Activated naive CD8-positive, alpha-beta T cell treated with anti-CD3 and anti-CD28 coated beads, Interleukin-2, amount 50 U/mL, for 24 hours (primary cell): Measurements from ENCODE around the gene CEBPG.

ENCODE experiments used
- ATAC-seq: fragments of 150-1000 bp; cut with Tn5 transposase; one replicate; pipeline ENCODE4 v1.10.0; 2021
- DNase-seq: peaks from one replicate; pipeline ENCODE4 v3.0.0; 2021
- H3K27ac Mint-ChIP-seq: one replicate; pipeline ENCODE4 v1.8.0; 2021; ENCODE audit warnings: mild to moderate bottlenecking, mixed read lengths
- H3K27me3 Mint-ChIP-seq: one replicate; pipeline ENCODE4 v1.8.0; 2021; ENCODE audit warnings: mixed read lengths
- H3K36me3 Mint-ChIP-seq: one replicate; pipeline ENCODE4 v1.8.0; 2021; ENCODE audit warnings: low read depth, mixed read lengths
- H3K4me1 Mint-ChIP-seq: one replicate; pipeline ENCODE4 v1.8.0; 2021; ENCODE audit warnings: mixed read lengths
- H3K4me3 Mint-ChIP-seq: one replicate; pipeline ENCODE4 v1.8.0; 2021; ENCODE audit warnings: mild to moderate bottlenecking, moderate library complexity, mixed read lengths
- H3K9me3 Mint-ChIP-seq: one replicate; pipeline ENCODE4 v1.8.0; 2021; ENCODE audit warnings: mixed read lengths

The CEBPG gene

DNA sequence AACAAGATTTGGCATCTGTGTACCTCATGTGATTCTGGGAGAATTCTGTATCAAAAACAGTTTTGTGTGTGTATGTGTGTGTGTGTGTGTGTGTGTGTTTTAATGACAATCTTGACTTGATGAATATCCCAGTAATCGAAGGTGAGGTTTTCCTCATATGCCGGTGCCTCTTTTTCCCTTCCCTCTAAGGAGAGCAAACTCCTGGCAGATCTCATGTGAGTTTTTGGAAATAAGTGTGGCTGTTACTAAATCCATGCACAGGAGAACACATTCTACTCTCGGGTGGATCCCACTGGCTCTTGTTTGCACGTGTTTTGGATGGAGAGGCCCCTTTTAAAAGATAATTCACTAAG lies 29.0 kb upstream of the CEBPG start:
- no peak overlapping the region for H3K4me3 Mint-ChIP-seq
- DNase-seq, result no peak
- H3K9me3 Mint-ChIP-seq, result no peaks in the 10 kb centered on the region
- ATAC-seq, result no peak
- no peak overlapping the region for H3K27ac Mint-ChIP-seq
- H3K4me1 Mint-ChIP-seq, result no peaks in the 10 kb centered on the region
- no peaks in the 10 kb centered on the region for H3K36me3 Mint-ChIP-seq
- peaks cover 54% of the 10 kb centered on the region for H3K27me3 Mint-ChIP-seq

- Mint-ChIP-seq H3K9me3 (no peaks in the 10 kb centered on the region), H3K4me3 (no peak overlapping the region), H3K27ac (no peak overlapping the region), H3K27me3 (peaks cover 61% of the 10 kb centered on the region), H3K36me3 (no peaks in the 10 kb centered on the region), H3K4me1 (no peaks in the 10 kb centered on the region)
- ATAC-seq, result no peak
- no peak for DNase-seq
Observed at GRCh38 chr19:33345163-33345562, 28.3 kb upstream of the CEBPG start.

DNA sequence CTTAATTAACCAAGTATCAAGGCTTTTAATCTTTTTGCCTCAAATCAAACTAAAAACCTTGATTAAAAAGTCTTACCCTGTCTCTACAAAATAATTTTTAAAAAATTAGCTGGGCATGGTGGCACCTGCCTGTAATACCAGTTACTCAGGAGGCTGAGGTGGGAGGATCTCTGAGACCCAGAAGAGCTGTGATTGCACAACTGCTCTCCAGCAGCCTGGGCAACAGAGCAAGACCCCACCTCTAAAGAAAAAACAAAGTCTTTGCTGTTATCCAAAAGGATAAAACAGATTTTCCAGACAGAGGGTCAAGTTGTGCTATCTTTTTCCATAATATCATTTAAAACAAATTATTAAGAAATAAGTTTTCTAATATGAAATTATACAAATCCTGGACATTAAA lies 26.8 kb upstream of the CEBPG start:
- H3K9me3 Mint-ChIP-seq, result no peaks in the 10 kb centered on the region
- no peak for DNase-seq
- H3K4me1 Mint-ChIP-seq, result no peaks in the 10 kb centered on the region
- H3K27ac Mint-ChIP-seq, result no peak overlapping the region
- peaks cover 49% of the 10 kb centered on the region for H3K27me3 Mint-ChIP-seq
- no peak for ATAC-seq
- H3K4me3 Mint-ChIP-seq, result no peak overlapping the region
- H3K36me3 Mint-ChIP-seq, result no peaks in the 10 kb centered on the region

- DNase-seq (no peak), ATAC-seq (no peak)
- H3K36me3 Mint-ChIP-seq, result no peaks in the 10 kb centered on the region
- peaks cover 46% of the 10 kb centered on the region for H3K27me3 Mint-ChIP-seq
- H3K4me3 Mint-ChIP-seq, result no peak overlapping the region
- H3K9me3 Mint-ChIP-seq, result no peaks in the 10 kb centered on the region
- H3K4me1 Mint-ChIP-seq, result no peaks in the 10 kb centered on the region
- no peak overlapping the region for H3K27ac Mint-ChIP-seq
Observed at GRCh38 chr19:33347300-33347699, 26.2 kb upstream of the CEBPG start.

DNA sequence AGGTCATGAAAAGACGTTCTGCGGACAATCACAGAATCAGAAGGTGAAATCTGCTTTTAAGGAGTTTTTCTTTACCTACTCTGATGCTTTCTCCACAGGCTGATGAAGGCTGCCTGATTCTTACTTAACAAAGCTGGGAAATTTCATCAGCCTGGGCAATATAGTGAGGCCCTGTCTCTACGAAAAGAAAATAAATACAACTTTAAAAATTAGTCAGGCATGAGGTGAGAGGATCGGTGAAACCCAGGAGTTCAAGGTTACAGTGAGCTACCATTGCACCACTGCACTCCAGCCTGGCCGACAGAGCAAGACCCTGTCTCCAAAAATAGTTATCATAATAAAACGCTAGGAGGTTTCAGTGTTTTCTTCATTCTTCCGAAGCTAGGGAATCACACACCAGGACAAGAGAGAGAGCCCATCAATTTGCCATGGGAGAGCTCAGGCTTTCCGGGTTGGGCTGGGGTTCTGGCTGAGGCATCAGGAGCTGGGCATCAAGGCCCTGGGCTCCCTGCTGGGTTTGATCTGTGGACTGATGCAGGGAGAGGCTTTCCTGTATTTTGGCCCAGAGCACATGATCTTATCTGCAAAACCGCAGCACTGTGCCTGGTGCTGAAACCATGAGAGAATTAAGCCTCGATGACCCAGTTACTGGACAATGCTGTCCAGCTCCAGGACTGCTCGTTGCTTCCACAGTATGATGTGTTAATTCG lies 25.1 kb upstream of the CEBPG start:
- H3K4me3 Mint-ChIP-seq, result no peak overlapping the region
- H3K4me1 Mint-ChIP-seq, result no peaks in the 10 kb centered on the region
- DNase-seq, result no peak
- no peak for ATAC-seq
- H3K27me3 Mint-ChIP-seq, result peaks cover 36% of the 10 kb centered on the region
- H3K36me3 Mint-ChIP-seq, result no peaks in the 10 kb centered on the region
- no peaks in the 10 kb centered on the region for H3K9me3 Mint-ChIP-seq
- no peak overlapping the region for H3K27ac Mint-ChIP-seq

DNA sequence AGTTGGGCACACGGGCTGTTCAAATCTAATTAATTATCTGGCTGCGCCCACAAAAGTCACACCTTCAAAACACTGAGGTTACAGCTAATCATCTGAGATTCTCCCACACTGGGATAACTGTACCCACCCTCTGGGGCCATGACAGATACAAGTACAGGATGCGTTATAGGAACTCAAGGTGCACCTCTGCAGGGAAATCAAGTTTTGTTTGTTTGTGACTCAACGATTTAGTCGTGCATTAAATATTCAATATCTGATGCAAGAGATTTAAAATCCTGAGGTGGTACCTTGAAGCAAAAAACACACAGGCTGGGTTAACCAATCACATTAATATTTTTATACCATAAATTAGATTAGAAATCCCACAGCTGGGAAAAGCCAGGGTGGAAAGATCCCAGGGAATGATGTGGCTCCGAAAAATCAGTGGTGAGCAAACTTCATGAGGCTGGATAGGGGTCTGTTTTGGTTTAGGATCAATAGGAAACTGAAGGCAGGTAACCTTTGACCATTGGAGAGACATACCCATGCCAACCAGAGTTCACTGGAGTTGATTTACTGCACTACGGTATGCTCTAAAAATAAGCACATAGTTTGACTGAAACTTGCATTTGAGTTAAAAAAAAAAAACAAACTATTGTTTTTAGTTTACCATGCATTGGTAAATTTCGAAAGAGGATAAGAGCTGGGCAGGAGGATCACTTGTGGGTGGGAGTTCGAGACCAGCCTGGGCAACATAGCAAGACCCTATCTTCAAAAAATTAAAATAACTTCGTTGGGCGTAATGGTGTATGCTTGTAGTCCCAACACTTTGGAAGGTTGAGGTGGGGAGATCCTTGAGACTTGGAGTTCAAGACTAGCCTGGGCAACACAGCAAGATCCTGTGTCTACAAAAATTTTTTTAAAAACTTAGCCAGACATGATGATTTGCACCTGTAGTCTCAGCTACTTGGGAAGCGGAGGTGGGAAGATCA lies 23.9 kb upstream of the CEBPG start:
- Mint-ChIP-seq H3K4me1 (no peaks in the 10 kb centered on the region), H3K4me3 (no peak overlapping the region), H3K36me3 (no peaks in the 10 kb centered on the region), H3K27ac (no peak overlapping the region), H3K27me3 (peaks cover 33% of the 10 kb centered on the region), H3K9me3 (no peaks in the 10 kb centered on the region)
- ATAC-seq, result no peak
- no peak for DNase-seq

DNA sequence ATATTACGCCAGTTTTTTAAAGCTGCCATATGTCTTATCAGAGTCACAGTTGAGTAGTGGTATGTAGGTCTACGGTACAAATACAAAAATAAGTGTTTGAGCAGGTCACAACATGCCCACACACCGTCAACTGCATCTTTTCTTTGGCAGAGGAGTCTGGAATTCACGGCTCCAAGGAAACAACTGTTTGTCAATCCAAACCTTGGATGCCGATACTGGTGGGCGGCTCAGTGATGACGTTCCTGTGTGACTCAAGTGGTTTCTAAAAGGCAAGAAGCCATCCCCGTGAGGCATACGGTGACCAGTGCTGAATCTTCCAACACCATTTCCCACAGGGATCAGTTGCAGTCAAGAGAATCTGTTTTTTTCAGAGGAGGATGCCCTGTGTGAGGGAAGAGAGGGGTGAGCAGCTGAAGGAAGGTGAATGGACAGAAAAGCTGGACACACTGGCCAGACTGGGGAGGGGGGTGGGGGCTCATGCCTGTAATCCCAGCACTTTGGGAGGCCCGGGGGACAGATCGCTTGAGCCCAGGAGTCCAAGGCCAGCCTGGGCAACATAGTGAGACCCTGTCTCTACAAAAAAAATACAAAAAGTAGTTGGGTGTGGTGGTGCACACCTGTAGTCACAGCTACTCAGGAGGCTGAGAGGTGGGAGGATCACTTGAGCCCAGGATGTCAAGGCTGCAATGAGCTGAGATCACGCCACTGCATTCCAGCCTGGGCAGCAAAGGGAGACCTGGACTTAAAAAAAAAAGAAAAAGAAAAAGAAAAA lies 22.8 kb upstream of the CEBPG start:
- no peak for ATAC-seq
- Mint-ChIP-seq H3K27ac (no peak overlapping the region), H3K27me3 (peaks cover 27% of the 10 kb centered on the region), H3K4me1 (no peaks in the 10 kb centered on the region), H3K4me3 (no peak overlapping the region), H3K36me3 (no peaks in the 10 kb centered on the region), H3K9me3 (peaks cover 5% of the 10 kb centered on the region)
- no peak for DNase-seq

DNA sequence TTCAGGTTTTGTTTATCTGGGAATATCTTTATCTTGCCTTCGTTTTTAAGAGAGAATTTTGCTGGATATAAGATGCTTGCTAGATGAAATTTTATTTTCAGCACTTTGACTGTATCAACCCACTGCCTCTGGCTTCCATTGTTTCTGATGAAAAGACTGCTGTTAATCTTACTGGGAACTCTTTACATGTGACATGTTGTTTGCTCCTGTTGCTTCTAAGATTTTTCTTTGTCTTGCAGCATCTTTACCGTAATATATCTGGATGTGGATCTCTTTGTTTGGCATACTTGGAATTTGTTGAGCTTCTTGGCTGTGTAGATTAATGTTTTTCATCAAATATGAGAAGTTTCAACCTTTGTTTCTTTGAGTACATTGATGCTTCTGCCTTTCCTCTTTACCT lies 18.0 kb upstream of the CEBPG start:
- Mint-ChIP-seq H3K9me3 (peaks cover 9% of the 10 kb centered on the region), H3K36me3 (no peaks in the 10 kb centered on the region), H3K4me1 (no peaks in the 10 kb centered on the region), H3K4me3 (no peak overlapping the region), H3K27ac (no peak overlapping the region), H3K27me3 (peaks cover 6% of the 10 kb centered on the region)
- DNase-seq (no peak), ATAC-seq (no peak)

- no peaks in the 10 kb centered on the region for H3K4me1 Mint-ChIP-seq
- ATAC-seq (no peak), DNase-seq (no peak)
- H3K27me3 Mint-ChIP-seq, result peaks cover 12% of the 10 kb centered on the region
- H3K36me3 Mint-ChIP-seq, result no peaks in the 10 kb centered on the region
- H3K9me3 Mint-ChIP-seq, result peaks cover 9% of the 10 kb centered on the region
- no peak overlapping the region for H3K4me3 Mint-ChIP-seq
- H3K27ac Mint-ChIP-seq, result no peak overlapping the region
Observed at GRCh38 chr19:33357556-33357955, 16.0 kb upstream of the CEBPG start.

GRCh38 chr19:33358408-33358807 lies 15.1 kb upstream of the CEBPG start:
- ATAC-seq (no peak), DNase-seq (no peak)
- Mint-ChIP-seq H3K36me3 (no peaks in the 10 kb centered on the region), H3K27me3 (peaks cover 12% of the 10 kb centered on the region), H3K9me3 (peaks cover 9% of the 10 kb centered on the region), H3K4me3 (no peak overlapping the region), H3K4me1 (no peaks in the 10 kb centered on the region), H3K27ac (no peak overlapping the region)

DNA sequence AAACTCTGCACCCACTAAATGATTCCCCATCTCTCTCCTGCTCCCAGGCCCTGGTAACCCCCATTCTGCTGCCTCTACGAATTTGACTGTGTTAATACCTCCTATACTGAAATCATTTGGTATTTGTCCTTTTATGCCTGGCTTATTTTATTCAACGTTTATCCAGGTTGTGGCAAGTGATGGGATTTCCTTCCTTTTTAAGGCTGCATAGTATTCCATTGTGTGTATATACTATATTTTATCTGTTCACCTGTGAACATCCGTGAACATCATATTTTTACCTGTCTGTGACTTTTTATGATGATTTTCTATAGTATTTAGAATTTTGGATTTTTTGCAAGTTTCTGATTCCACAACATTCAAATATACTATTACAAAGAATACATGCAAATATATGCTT lies 13.9 kb upstream of the CEBPG start:
- Mint-ChIP-seq H3K4me1 (no peaks in the 10 kb centered on the region), H3K27ac (no peak overlapping the region), H3K27me3 (peaks cover 10% of the 10 kb centered on the region), H3K4me3 (no peak overlapping the region), H3K36me3 (no peaks in the 10 kb centered on the region), H3K9me3 (peaks cover 9% of the 10 kb centered on the region)
- DNase-seq (no peak), ATAC-seq (no peak)

- no peak overlapping the region for H3K27ac Mint-ChIP-seq
- ATAC-seq, result no peak
Observed at GRCh38 chr19:33362508-33363228, 10.8 kb upstream of the CEBPG start.

DNA sequence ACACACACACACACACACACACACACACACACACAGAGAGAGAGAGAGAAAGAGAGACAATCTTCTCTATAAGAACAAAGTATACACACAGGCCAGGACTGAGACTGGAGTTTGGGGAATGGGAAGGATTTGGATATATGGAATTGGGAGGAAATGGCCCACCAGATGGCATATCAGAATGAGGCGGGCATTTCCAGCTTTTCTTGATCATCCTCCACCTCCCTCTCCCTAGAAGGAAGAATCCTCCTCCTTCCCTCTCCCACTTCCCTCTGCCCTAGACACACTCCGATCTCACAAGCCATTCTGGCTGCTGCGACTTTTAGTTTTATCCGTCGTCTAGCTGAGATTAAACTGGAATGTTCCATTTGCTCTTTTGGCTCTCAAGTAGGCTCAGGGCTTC lies 10.0 kb upstream of the CEBPG start:
- H3K9me3 Mint-ChIP-seq, result no peaks in the 10 kb centered on the region
- no peak overlapping the region for H3K4me3 Mint-ChIP-seq
- no peak for DNase-seq
- no peak overlapping the region for H3K27ac Mint-ChIP-seq
- no peaks in the 10 kb centered on the region for H3K4me1 Mint-ChIP-seq
- H3K36me3 Mint-ChIP-seq, result no peaks in the 10 kb centered on the region
- no peak for ATAC-seq
- peaks cover 6% of the 10 kb centered on the region for H3K27me3 Mint-ChIP-seq

More at GRCh38 chr19:33362508-33363228, 10.8 kb upstream of the CEBPG start:
- Mint-ChIP-seq H3K4me3 (no peak overlapping the region), H3K9me3 (no peaks in the 10 kb centered on the region), H3K27me3 (peaks cover 6% of the 10 kb centered on the region), H3K4me1 (no peaks in the 10 kb centered on the region), H3K36me3 (no peaks in the 10 kb centered on the region)
- DNase-seq, result no peak

GRCh38 chr19:33365691-33366090 lies 7.8 kb upstream of the CEBPG start:
- DNase-seq, result no peak
- H3K27ac Mint-ChIP-seq, result no peak overlapping the region
- H3K4me1 Mint-ChIP-seq, result no peaks in the 10 kb centered on the region
- H3K4me3 Mint-ChIP-seq, result no peak overlapping the region
- no peaks in the 10 kb centered on the region for H3K9me3 Mint-ChIP-seq
- ATAC-seq, result no peak
- no peaks in the 10 kb centered on the region for H3K36me3 Mint-ChIP-seq
- peaks cover 6% of the 10 kb centered on the region for H3K27me3 Mint-ChIP-seq
